A549 (cell line): ENCODE measurements around the gene THUMPD3. TPM values are rescaled to one million over a fixed set of nuclear protein-coding genes. Genes with fewer than 3 reads are reported as not detected.
A peak's percentile ranks its signal among the peaks of the same experiment; 100 is the strongest.

Experiments
- ATAC-seq, 2 experiments: fragments of 200-7000 bp in 1 of 2; fragments of >200 bp in 1 of 2; cut with Nextera tagmentation in 1 of 2; cut with Tn5 transposase in 1 of 2; 3 replicates each; pipeline versions ENCODE4 v1.8.0 to v1.9.1; 2018 to 2020; ENCODE audit warnings: mild to moderate bottlenecking in 1 of 2, moderate library complexity in 1 of 2
- CTCF ChIA-PET: fragments of 300-600 bp; sonication (Branson Sonifier 250); formaldehyde crosslinking; extraction: SDS; loops from one replicate; lab custom pipeline; 2021; ENCODE audit warnings: antibody characterized with exemption, inconsistent platforms; lab: Yijun Ruan, JAX
- POLR2A ChIA-PET: fragments of 350-600 bp; formaldehyde crosslinking; extraction: SDS; loops from one replicate; lab custom pipeline; 2021; ENCODE audit warnings: antibody characterized with exemption, inconsistent platforms; lab: Yijun Ruan, JAX
- DNase-seq, 2 experiments: peaks; one replicate each; pipeline versions ENCODE4 v3.0.0 to v3.0.0-alpha.2; 2011 to 2016; ENCODE audit warnings: low read depth in 1 of 2, low spot score in 1 of 2
- FAIRE-seq: peaks from 2 replicates; lab custom pipeline; 2011; peaks lifted over from hg19 to GRCh38; lab: Jason Lieb, UNC
- H3K27ac ChIP-seq, 2 experiments: fragments of >200 bp; sonication (Bioruptor Twin); formaldehyde crosslinking; 3 replicates each; pipeline ENCODE4 v1.5.1; 2016 to 2017
- H3K4me1 ChIP-seq: fragments of >200 bp; sonication (Bioruptor Twin); formaldehyde crosslinking; 3 replicates; pipeline ENCODE4 v1.6.1; 2016
- H3K4me2 ChIP-seq: fragments of >200 bp; sonication (Bioruptor Twin); formaldehyde crosslinking; 3 replicates; pipeline ENCODE4 v1.6.1; 2016
- H3K4me3 ChIP-seq: fragments of >200 bp; sonication (Bioruptor Twin); formaldehyde crosslinking; 3 replicates; pipeline ENCODE4 v1.5.1; 2016
- H3K9me3 ChIP-seq: fragments of >200 bp; sonication (Bioruptor Twin); formaldehyde crosslinking; 3 replicates; pipeline ENCODE4 v1.6.1; 2016
- CBX2 ChIP-seq: fragments of 200-600 bp; sonication (generic); IDR thresholded peaks from 2 replicates; pipeline ENCODE4 v1.6.1; 2016; ENCODE audit warnings: low read depth, mild to moderate bottlenecking, borderline replicate concordance
- CHD4 ChIP-seq: fragments of 200-600 bp; sonication (generic); IDR thresholded peaks from 2 replicates; pipeline ENCODE4 v1.6.1; 2016; ENCODE audit warnings: antibody characterized with exemption, mild to moderate bottlenecking, borderline replicate concordance
- ELK1 ChIP-seq: fragments of 150-350 bp; IDR thresholded peaks from 2 replicates; pipeline ENCODE4 v1.6.1; 2014; ENCODE audit warnings: low read depth, mild to moderate bottlenecking, low read length
- FOSL2 ChIP-seq, 2 experiments: fragments of 450-650 bp in 1 of 2; fragments of >200 bp in 1 of 2; sonication (Bioruptor Twin) in 1 of 2; formaldehyde crosslinking; IDR thresholded peaks; 2 replicates each; pipeline versions ENCODE4 v1.5.0 to v1.6.1; 2016 to 2020; ENCODE audit warnings: mild to moderate bottlenecking in 1 of 2, moderate library complexity in 1 of 2
- GATA3 ChIP-seq: IDR thresholded peaks from 2 replicates; pipeline ENCODE4 v1.6.1; 2012; ENCODE audit warnings: borderline replicate concordance
- HDAC2 ChIP-seq: fragments of 200-600 bp; sonication (generic); IDR thresholded peaks from 2 replicates; pipeline ENCODE4 v1.6.1; 2016
- HES2 ChIP-seq: fragments of >200 bp; sonication (Bioruptor Twin); formaldehyde crosslinking; IDR thresholded peaks from 2 replicates; pipeline ENCODE4 v1.6.1; 2016
- HOXA7 ChIP-seq: fragments of 250-450 bp; sonication (Bioruptor Pico); IDR thresholded peaks from 2 replicates; pipeline ENCODE4 v1.5.0; 2020; ENCODE audit warnings: mild to moderate bottlenecking, moderate library complexity
- JUN ChIP-seq, 2 experiments: fragments of >200 bp; sonication (Bioruptor Twin); formaldehyde crosslinking; IDR thresholded peaks; 2 replicates in 1 of 2; 3 replicates in 1 of 2; pipeline ENCODE4 v1.6.1; 2016 to 2017
- MYC ChIP-seq: IDR thresholded peaks from 2 replicates; pipeline ENCODE4 v1.6.1; 2012; ENCODE audit warnings: mild to moderate bottlenecking, inconsistent platforms, low read length, improper control_type of control experiment, borderline replicate concordance
- NR3C1 ChIP-seq: fragments of >200 bp; sonication (Bioruptor Twin); formaldehyde crosslinking; IDR thresholded peaks from 3 replicates; pipeline ENCODE4 v1.6.1; 2017
- PBX3 ChIP-seq: IDR thresholded peaks from 2 replicates; pipeline ENCODE4 v1.6.1; 2012
- PHF8 ChIP-seq: fragments of 200-600 bp; sonication (generic); IDR thresholded peaks from 2 replicates; pipeline ENCODE4 v1.6.1; 2016; ENCODE audit warnings: low read depth, mild to moderate bottlenecking, antibody characterized with exemption, moderate library complexity, borderline replicate concordance
- POLR2A ChIP-seq: IDR thresholded peaks from 2 replicates; pipeline ENCODE4 v1.6.1; 2012; ENCODE audit warnings: mild to moderate bottlenecking, low read length
- POLR2AphosphoS2 ChIP-seq: conservative IDR thresholded peaks from 2 replicates; pipeline ENCODE4 v1.6.1; 2012; ENCODE audit warnings: low read length, improper control_type of control experiment, inconsistent platforms
- SMC3 ChIP-seq: fragments of >200 bp; sonication (Bioruptor Twin); formaldehyde crosslinking; IDR thresholded peaks from 3 replicates; pipeline ENCODE4 v1.6.1; 2018; ENCODE audit warnings: inconsistent platforms
- TFCP2L1 ChIP-seq: fragments of 250-450 bp; sonication (Bioruptor Pico); IDR thresholded peaks from 2 replicates; pipeline ENCODE4 v1.5.0; 2021; ENCODE audit warnings: mild to moderate bottlenecking
- ZC3H11A ChIP-seq: fragments of 450-650 bp; IDR thresholded peaks from 2 replicates; pipeline ENCODE4 v1.6.1; 2014; ENCODE audit warnings: antibody characterized with exemption, mild to moderate bottlenecking
- ZFP36 ChIP-seq: fragments of 450-650 bp; IDR thresholded peaks from 2 replicates; pipeline ENCODE4 v1.6.1; 2014; ENCODE audit warnings: borderline replicate concordance; ENCODE audit not compliant: partially characterized antibody
- ZNF302 ChIP-seq: fragments of 250-450 bp; sonication (Bioruptor Pico); IDR thresholded peaks from 2 replicates; pipeline ENCODE4 v1.9.0; 2021; ENCODE audit warnings: inconsistent platforms, mild to moderate bottlenecking, moderate library complexity
- WGBS: methylation state at CpG from one replicate; pipeline ENCODE4 v1.1.6; 2017; ENCODE audit errors: missing lambda C conversion rate; 5-methylcytosine and 5-hydroxymethylcytosine counted together
- polyA plus RNA-seq, 4 experiments: library from polyadenylated mRNA; depleted of rRNA in 3 of 4; stranded (reverse); fragments of >200 nt; fragmentation: RNase III in 1 of 4; extraction: RNeasy Plus Mini Kit Qiagen cat#74134 plus additional on column Dnase treatment in 1 of 4; gene quantifications; 2 replicates in 3 of 4; 3 replicates in 1 of 4; pipeline ENCODE4 v1.2.3, GENCODE V29; 2011 to 2017

Gene THUMPD3
- polyA plus RNA-seq, 2 of the 4 experiments (the other 2 are of a cell fraction): 53.9 to 86.0 TPM

GRCh38 chr3:9340472-9340902, 22.4 kb upstream of the THUMPD3 start:
- TF ChIP-seq CHD4: no peak
- no peak for TF ChIP-seq TFCP2L1 (CRISPR knock-in tag)
- TF ChIP-seq HES2: no peak
- no peak for TF ChIP-seq FOSL2 (IDR thresholded peaks at IDR 0.05)
- peak; percentile 60 for TF ChIP-seq FOSL2 (CRISPR knock-in tag; IDR thresholded peaks at IDR 0.05)
- no peak for TF ChIP-seq PHF8
- TF ChIP-seq, all 56 proteins: peak for 1
- DNase-seq (peak; percentile 30 to 62), ATAC-seq (peak; percentile 88 to 93), FAIRE-seq (no peak)
- Histone ChIP-seq H3K4me3 (no peak overlapping the region), H3K27ac (peak overlapping the region in 1 of 2 experiments; percentile 56; a peak in 3 of 6 replicates), H3K4me2 (peak overlapping the region; percentile 47), H3K4me1 (peaks cover 17% of the 10 kb centered on the region), H3K9me3 (no peaks in the 10 kb centered on the region)
- POLR2A ChIA-PET: no interaction called here
- CTCF ChIA-PET: interaction anchor here (3.0 kb wide), 1 partner anchor 12 kb away, joined by 16 read pairs; no protein-coding TSS in a partner anchor
- WGBS: 64% methylated on average over 3 of the region's 3 CpGs

- TF ChIP-seq POLR2A: no peak
- TF ChIP-seq ZNF302 (CRISPR knock-in tag): no peak
- TF ChIP-seq NR3C1: no peak
- no peak for TF ChIP-seq GATA3
- TF ChIP-seq HDAC2: no peak
- no peak for TF ChIP-seq TFCP2L1 (CRISPR knock-in tag)
- no peak for TF ChIP-seq PBX3
- TF ChIP-seq ZC3H11A: no peak
- no peak for TF ChIP-seq ZFP36
- no peak for TF ChIP-seq POLR2AphosphoS2
- no peak for TF ChIP-seq MYC
- TF ChIP-seq CBX2: no peak
- TF ChIP-seq JUN (IDR thresholded peaks at IDR 0.05): no peak
- no peak for TF ChIP-seq ELK1
- POLR2A ChIA-PET: interaction anchor here (0.6 kb wide), 2 partner anchors 19 to 21 kb away, joined by 3 read pairs; no protein-coding TSS in a partner anchor
- Histone ChIP-seq H3K4me2 (no peak overlapping the region), H3K4me1 (peaks cover 17% of the 10 kb centered on the region), H3K9me3 (no peaks in the 10 kb centered on the region), H3K4me3 (no peak overlapping the region), H3K27ac (no peak overlapping the region)
- ATAC-seq: no peak
- WGBS: 75% methylated on average over 4 of the region's 4 CpGs
- CTCF ChIA-PET: interaction anchor here (0.6 to 2.8 kb wide), 2 partner anchors 10 to 292 kb away, joined by 3 to 13 read pairs; no protein-coding TSS in a partner anchor
- no peak for DNase-seq
- FAIRE-seq: no peak
Measured at GRCh38 chr3:9342696-9343095, 20.2 kb upstream of the THUMPD3 start.

- DNase-seq: no peak
- 63% methylated on average over 4 of the region's 4 CpGs for WGBS
- no peak for FAIRE-seq
- Histone ChIP-seq H3K9me3 (no peaks in the 10 kb centered on the region), H3K4me1 (peaks cover 17% of the 10 kb centered on the region), H3K4me3 (no peak overlapping the region), H3K27ac (no peak overlapping the region), H3K4me2 (no peak overlapping the region)
- POLR2A ChIA-PET: no interaction called here
- no peak for ATAC-seq
- TF ChIP-seq SMC3 (no peak), JUN (IDR thresholded peaks at IDR 0.05) (no peak), TFCP2L1 (CRISPR knock-in tag) (no peak), HOXA7 (CRISPR knock-in tag) (no peak)
- CTCF ChIA-PET: interaction anchor here (0.5 to 2.8 kb wide), 3 partner anchors 10 to 292 kb away, joined by 3 to 13 read pairs (median 4); no protein-coding TSS in a partner anchor
Measured at GRCh38 chr3:9343115-9343514, 19.7 kb upstream of the THUMPD3 start.
